CD4-positive, alpha-beta T cell treated with Interleukin-4 for 1 hour (primary cell): Measurements from ENCODE around the gene PSME1.
A peak's percentile ranks its signal among the peaks of the same experiment; 100 is the strongest.
"Not testable (repeated sequence)": the region's sequence is repeated elsewhere in the genome, so short reads cannot be mapped to it uniquely, and the experiment has no call there.

Experiments used
- DNase-seq, 2 donors: peaks; one replicate each; pipeline ENCODE4 v3.0.0-alpha.2; 2020 to 2022

The PSME1 gene

GRCh38 chr14:24105609-24106239 lies 30.3 kb upstream of the PSME1 start:
- not testable (repeated sequence) for DNase-seq

- no peak for DNase-seq
Observed at GRCh38 chr14:24106672-24107271, 29.2 kb upstream of the PSME1 start.

GRCh38 chr14:24108336-24108874 lies 27.6 kb upstream of the PSME1 start:
- DNase-seq = no peak

GRCh38 chr14:24110060-24110459 lies 25.9 kb upstream of the PSME1 start:
- no peak for DNase-seq

- no peak for DNase-seq
Observed at GRCh38 chr14:24110523-24110922, 25.5 kb upstream of the PSME1 start.

- no peak for DNase-seq
Observed at GRCh38 chr14:24113379-24113800, 22.6 kb upstream of the PSME1 start.

- peak; percentile 83 to 88 for DNase-seq
Observed at GRCh38 chr14:24113801-24114531, 22.0 kb upstream of the PSME1 start.

GRCh38 chr14:24114532-24115421 lies 21.2 kb upstream of the PSME1 start, which contains the start of the genes DCAF11 and NRL:
Gene DCAF11 (plus strand): TSS chr14:24114777. CDS start chr14:24115595, 818 bp downstream.
Gene NRL (minus strand): TSS chr14:24114949. CDS start chr14:24082848, 32,101 bp downstream.
- peak; percentile 100 for DNase-seq

- no peak for DNase-seq
Observed at GRCh38 chr14:24115422-24116127, 20.4 kb upstream of the PSME1 start.

- DNase-seq = no peak
Observed at GRCh38 chr14:24116128-24116814, 19.7 kb upstream of the PSME1 start.

- DNase-seq = no peak
Observed at GRCh38 chr14:24117179-24117578, 18.8 kb upstream of the PSME1 start.

- DNase-seq = no peak
Observed at GRCh38 chr14:24119691-24120090, 16.3 kb upstream of the PSME1 start.

- DNase-seq = no peak
Observed at GRCh38 chr14:24121210-24121609, 14.8 kb upstream of the PSME1 start.

GRCh38 chr14:24122416-24122815 lies 13.6 kb upstream of the PSME1 start:
- no peak for DNase-seq

GRCh38 chr14:24122898-24123297 lies 13.1 kb upstream of the PSME1 start:
- no peak for DNase-seq

- DNase-seq = no peak
Observed at GRCh38 chr14:24123424-24124417, 12.3 kb upstream of the PSME1 start.

- DNase-seq = no peak
Observed at GRCh38 chr14:24126939-24127338, 9.1 kb upstream of the PSME1 start.

GRCh38 chr14:24127673-24128072 lies 8.3 kb upstream of the PSME1 start:
- no peak for DNase-seq

- no peak for DNase-seq
Observed at GRCh38 chr14:24129410-24129998, 6.5 kb upstream of the PSME1 start.

- no peak for DNase-seq
Observed at GRCh38 chr14:24130380-24130716, 5.6 kb upstream of the PSME1 start, which contains the start of gene FITM1. Gene FITM1 (plus strand): TSS chr14:24130659. CDS start chr14:24131564, 905 bp downstream.
